Embryonic facial prominence (tissue), 1 donor: ENCODE data around the gene ATXN1.
"Not testable (repeated sequence)": the region's sequence is repeated elsewhere in the genome, so short reads cannot be mapped to it uniquely, and the experiment has no call there.

Experiments
- DNase-seq: peaks from one replicate; pipeline ENCODE4 v3.0.0-alpha.2; 2016; ENCODE audit errors: extremely low spot score

The ATXN1 gene

DNA sequence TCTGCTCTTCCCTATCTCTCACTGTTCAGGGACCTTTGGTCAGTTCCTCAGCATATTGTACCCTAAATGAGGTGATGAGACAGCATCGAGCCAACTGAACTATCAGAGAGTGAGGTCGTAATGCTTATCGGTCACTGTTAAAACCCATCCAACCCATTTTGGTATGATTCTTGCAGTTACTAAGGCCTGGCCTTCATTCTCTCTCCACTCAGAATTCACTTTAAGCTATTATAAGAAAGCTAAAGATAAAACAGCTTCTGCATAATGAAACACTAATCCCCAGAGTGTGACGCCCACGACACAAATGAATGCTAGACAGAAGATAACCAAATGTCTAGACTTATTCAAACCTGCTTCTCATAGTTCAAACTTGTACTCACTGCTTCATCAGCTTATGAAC lies 347.1 kb downstream of the ATXN1 start:
- DNase-seq, result no peak

DNA sequence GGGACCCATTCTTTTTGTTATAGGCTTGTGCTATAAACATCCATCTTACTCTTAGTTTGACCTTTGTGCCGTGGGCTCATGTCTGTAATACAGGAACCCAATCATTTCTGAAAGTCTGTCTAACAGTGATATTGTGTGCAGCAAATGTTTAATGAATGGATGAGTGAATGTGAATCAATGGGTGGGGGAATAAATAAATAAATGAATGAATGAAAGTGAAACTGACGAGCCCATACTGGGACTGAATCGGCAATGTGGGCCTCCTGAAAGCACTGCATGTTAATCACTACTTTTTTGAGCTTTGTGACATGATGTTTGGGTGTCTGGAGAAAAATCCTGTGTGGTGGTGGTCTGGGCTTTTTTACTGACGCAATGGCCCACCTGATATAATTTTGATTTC lies 347.9 kb downstream of the ATXN1 start:
- no peak for DNase-seq

DNA sequence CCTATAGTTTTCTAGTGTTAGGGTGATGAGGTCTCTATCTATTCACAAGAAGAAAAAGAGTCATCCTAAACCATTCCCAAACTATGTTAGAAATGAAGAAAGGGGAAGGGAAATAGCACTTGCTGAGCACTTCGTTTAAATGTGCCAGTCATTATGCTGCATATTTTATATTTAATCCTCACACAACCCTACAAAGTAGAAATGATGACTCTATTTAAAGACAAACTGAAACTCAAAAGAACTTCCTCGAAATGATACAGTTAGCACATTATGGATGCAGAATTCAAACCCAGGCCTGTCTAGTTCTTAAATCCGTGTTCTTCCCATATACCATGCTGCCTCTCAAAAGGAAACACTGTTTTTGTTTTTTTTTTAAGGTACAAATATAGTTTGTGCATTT lies 348.3 kb downstream of the ATXN1 start:
- DNase-seq, result no peak

DNA sequence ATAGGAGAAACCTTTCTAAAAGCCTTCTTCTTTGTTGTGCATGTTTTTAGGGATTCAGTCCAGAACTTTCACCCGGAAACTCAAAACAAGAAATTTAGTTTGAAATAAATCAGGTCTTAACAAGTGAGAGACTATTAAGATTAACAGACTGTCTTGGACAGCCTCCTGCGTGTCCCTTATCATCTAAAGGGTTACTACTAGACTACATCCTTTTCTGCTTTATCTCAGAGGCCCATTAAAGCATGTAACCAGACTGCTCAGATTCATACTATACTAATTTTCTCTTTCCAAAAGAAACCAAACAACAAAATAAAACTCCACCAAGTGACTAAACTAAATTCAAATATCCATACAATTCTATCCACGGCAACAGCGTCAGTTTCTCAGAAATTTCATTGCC lies 349.1 kb downstream of the ATXN1 start:
- DNase-seq, result no peak

DNA sequence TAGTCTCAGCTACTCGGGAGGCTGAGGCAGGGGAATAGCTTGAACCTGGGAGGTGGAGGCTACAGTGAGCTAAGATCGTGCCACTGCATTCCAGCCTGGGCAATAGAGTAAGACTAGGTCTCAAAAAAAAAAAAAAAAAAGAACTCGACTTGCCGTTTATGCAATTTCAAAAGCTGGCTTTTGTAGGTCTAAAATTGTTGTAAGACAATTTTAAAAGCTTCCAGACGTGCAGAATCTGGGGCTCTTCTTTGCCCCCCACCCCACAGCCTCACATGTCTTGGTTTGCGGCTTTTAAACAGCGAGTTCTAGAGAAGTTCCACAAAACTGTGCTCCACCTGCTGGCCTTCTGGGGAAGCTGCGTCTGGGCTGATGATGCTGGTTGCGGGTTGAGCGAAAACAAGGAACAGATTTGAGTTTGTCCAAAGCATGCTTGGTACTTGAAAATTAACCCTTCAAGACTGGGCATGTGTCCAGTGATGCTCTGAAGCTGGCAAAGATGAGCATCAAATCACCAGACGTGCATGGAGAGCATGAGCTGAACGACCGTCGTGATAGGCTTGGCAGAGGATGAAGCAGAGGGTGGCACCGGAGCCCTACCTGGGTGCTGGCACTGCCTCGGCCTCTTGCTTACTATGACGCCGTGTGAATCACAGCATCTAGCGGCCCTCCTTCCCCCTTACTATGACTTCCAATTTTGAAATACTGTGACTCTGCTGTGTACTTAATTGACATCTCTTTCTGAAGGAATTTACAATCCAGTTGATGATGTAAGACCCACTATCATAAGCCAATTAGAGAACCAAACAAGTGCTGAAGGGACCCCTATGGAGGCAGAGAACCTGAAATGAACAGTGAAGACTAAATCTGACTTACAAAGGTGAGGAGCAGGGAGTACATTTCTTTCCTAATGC lies 351.5 kb downstream of the ATXN1 start:
- no peak for DNase-seq

DNA sequence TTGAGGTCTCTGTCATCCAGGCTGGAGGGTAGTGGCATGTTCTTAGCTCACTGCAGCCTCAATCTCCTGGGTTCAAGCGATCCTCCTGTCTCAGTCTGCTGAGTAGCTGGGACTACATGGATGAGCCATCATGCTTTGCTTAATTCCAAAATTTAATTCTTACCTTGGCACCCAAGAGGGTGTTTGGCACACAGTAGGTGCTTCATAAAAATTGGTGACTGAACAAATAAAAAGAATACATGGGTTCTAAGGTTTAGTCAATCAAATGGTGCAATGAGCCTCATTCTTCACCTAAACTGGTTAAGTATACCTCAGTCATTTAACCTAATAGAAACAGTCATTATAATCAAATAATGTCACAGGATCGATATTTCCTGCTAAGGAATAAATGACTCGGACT lies 352.5 kb downstream of the ATXN1 start:
- no peak for DNase-seq

DNA sequence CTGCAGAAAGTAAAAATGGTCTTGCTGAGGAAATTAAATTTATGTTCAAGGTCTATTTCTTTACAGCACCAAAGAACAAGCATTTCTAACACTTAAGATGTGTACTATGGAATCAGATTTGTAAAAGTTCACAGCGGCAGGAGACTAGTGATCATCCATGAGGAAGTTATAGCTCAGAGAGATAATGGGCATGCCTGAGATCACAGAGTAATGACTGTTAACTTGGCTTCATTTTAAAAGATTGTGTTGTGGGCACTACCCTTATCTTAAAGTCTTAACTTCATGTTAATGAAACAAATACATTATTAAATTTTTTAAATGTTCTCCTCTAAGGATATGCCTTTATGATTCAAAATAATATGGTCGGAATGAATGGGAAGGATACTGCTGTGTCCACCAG lies 354.3 kb downstream of the ATXN1 start:
- no peak for DNase-seq

DNA sequence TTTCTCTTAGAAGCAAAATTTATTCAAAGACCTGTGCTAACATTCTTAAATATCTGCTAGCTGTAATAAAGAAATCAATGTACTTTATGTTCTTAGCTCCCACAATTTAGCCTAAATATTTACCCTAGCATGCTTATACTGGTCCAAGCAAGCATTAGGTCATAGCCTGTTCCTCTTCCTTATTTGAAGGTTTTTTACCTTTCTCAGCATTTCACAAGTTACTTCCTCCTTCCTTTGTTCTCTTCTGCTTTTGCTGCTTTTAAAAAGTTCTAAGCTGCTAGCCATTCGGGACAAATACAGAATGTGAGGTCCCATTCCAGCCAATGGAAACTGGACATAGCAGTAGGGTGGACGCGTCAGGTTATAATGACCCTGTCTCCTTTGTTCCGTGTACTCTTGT lies 354.7 kb downstream of the ATXN1 start:
- DNase-seq, result not testable (repeated sequence)

DNA sequence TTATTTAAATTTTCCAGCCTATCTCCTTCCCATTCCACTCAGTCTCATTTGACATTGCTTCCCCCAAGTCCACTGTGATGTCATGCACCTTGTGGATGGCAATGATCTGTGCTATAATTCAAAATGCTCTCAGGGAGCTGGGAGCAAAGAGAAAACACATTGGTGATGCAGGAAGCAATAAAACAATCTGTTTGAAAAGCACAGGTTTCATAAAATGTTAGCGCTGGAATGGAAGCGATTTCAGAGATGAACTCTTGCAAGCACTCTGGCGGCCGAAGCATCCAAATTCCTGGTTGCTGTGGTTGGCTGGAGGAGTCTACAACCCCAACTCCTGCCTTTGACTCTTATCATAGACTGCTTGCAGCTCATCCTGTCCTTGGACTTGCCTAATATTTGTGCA lies 355.9 kb downstream of the ATXN1 start:
- no peak for DNase-seq

DNA sequence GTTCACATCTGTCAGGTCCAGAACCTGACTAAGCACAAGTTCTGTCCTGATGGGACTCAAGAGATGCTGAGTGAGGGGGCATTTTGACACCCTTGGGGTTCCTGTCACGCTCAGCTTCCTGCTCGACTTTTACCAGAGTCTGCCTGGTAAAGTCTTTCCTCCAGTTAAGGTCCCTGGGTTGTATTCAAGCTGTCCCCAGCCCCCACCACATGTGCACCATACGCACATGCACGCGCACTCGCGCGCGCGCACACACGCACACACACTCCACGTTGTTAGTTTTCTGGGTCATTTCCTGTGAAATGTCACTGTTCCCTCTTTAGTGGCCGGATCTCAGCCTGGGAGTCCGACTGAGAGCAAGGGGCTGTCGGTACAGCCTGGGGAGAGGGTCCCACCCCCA lies 356.8 kb downstream of the ATXN1 start:
- no peak for DNase-seq

DNA sequence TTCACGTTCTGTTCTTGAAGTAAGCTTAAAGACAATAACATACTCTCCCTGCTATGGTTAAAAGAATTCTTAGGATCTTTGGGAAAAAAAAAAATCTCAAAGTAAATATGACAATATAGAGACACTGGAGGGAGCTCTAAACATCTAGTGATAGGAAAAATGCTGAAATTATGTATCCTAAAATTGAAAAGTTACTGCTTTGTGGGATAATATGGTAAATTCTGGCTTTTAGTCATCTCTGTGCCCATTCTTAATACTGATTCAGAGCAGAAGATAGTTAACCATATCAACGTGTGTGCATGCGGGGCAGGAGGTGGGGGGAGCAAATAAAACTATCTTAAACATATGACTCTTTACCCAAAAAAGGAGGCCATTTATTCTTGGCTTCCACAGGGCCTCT lies 357.4 kb downstream of the ATXN1 start:
- DNase-seq, result no peak

DNA sequence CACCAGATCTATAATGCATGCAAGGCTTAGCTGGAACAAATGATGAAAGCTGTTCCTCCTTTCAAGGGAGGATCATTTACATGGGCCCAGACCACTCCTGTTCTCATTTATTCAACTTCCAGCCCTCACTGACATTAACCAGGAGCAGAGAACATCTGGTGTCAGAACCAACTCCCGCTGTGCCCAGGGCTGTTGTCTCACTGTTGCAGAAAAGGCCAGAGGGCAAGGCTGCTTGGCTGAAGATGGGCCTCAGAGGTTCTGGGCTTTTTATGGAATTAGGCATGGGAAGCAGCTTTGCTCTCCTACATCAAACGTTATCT lies 358.7 kb downstream of the ATXN1 start:
- no peak for DNase-seq

DNA sequence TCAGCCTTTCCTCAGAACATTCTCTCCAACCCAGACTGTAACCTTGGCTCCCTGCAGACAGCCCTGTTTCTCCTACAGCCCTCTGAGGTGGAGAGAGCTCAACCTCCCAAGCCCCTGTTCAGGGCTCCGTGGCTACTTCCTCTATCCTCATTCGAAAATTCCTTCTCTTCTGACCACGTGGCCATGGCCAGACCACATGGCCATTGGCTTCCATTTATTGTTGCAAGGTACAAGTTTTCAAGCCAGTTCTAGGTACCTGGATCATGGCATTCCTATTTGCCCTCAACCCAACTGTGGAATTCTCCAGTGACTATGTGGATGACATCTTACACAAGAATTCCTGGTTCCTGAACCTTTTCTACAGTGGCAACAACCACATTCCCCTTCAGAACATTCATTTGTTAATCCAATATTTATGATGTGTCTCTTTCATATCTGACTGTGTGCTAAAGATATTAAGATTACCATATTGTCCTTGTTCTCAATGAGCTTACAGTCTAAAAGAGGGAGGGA lies 361.0 kb downstream of the ATXN1 start:
- no peak for DNase-seq

DNA sequence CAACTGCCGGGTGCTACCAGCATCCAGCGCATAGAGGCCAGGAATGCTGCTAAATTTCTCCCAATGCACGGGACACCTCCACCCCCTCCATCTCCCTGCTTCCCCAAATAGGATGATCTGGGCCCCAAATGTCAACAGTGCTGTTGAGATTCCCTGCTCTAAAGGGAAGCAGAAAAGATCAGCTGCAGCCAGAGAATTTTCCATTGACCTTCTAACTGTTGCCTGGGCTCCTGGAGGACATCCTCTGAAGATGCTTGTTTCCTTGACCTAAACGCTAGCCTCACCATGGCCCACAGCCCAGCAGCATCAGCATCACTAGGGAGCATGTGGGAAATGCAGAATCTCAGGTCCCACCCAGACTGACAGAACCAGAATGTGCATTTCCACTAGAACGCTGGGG lies 361.6 kb downstream of the ATXN1 start:
- no peak for DNase-seq

DNA sequence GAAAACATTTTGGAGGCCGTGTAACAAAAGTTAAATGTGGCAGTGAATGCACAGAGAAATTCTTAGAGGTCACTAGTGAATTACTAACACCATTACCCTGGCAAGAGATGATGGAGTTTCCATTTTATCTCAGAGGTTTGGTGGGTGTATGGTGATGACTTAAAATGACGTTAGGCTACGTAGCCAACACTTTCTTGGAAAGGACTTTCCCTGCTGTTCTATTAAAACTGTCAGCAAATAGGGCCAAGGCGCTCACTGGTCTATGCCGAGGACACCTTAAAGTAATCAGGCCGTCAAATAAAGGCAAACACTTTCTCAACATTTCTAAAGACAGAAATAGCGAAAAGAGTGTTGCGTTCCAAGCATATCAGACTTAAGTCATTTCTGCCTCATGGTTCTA lies 362.1 kb downstream of the ATXN1 start:
- DNase-seq, result no peak

DNA sequence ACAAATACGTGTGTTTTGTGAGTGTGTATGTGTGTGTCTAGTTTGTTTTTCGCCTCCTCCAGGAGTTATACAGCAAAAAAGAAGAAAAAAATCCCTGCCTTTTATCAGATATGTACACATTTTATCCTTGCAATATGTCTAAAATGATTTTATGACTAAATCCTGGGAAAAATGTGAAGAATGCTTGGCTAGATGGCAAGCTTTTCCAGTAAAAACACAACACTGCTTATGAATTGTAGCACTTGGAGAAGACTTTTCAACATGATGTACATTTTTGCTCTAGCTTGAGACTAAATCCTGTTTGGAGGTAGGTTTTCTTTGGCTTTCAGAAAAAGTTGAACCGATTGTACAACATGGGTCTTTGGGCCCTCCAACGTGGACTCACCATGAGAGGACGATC lies 362.7 kb downstream of the ATXN1 start:
- DNase-seq, result no peak

DNA sequence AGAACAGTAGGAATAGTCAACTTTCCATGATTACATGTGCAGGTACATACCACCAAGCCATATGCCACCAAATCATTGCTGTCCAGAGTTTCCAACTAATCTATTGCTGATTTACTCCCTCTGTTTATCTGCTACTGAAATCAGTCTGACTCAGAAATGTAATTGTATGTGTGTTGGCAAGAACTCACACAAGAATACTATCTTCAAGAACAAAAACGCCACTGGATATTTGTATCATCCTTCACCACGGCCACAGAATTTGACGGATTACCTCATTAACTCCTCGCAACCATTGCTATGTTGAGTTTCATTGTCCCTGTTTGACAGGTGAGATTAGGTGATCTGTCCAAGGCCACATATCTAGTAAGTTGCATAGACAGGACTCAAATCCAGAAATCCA lies 363.6 kb downstream of the ATXN1 start:
- no peak for DNase-seq

DNA sequence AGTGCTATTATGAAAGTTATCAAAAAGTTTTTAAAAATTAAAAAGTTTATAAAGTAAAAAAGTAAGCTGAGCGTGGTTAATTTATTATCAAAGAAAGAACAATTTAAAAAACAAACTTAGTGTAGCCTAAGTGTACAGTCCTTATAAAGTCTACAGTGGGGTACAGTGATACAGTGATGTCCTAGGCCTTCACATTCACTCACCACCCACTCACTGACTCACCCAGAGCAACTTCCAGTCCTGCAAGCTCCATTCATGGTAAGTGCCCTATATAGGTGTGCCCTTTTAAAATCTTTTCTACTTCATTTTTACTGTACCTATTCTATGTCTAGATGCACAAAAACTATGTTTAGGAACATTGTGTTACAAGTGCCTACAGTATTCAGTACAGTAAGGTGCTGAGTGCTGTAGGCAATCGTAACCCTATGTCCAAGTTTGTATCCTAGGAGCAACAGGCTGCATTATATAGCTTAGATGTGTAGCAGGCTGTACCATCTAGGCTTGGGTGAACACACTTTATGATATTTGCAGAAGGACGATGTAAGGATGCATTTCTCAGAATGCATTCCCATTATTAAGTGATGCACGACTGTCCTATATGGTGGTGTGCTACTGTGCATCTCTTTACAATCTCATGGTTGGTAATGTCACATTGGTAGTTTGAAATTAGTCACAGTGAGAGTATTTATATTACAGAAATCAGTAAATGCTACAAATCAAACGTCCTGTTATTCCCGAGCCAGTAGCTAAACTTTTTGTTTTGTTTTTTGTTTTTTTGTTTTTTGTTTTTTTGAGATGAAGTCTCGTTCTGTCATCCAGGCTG lies 364.6 kb downstream of the ATXN1 start:
- DNase-seq, result no peak

DNA sequence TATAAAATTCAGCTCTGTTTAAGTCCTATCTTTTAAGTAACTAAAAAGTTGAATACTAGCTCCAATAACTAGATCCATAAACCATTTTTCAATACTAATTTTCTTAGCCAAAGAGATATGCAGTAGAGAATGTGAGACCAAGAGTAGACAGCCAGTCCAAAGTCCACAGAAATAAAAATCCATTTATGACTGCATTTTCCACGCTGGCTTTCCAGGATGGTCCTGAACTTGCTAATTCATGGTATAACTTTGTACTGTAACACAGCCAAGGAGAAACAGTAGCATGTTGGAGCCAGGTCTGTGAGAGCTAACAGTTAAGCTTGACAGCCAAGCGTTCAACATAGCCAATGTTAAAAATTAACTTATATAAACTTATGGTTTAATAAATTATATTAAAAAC lies 366.6 kb downstream of the ATXN1 start:
- no peak for DNase-seq

DNA sequence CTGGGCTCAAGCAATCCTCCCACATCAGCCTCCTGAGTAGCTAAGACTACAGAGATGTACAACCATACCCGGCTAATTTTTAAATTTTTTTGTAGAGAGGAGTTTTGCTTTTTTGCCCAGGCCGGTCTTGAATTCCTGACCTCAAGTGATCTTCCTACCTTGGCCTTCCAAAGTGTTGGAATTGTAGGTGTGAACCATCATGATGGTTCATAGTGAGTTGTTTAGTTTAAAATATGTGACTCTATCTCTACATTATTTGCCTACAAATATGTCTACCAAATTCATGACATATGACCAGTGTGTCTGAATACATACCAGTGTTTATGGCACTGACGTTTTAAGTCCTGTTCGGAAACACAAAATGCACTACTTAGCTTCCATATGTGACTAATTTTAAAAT lies 367.9 kb downstream of the ATXN1 start:
- no peak for DNase-seq

DNA sequence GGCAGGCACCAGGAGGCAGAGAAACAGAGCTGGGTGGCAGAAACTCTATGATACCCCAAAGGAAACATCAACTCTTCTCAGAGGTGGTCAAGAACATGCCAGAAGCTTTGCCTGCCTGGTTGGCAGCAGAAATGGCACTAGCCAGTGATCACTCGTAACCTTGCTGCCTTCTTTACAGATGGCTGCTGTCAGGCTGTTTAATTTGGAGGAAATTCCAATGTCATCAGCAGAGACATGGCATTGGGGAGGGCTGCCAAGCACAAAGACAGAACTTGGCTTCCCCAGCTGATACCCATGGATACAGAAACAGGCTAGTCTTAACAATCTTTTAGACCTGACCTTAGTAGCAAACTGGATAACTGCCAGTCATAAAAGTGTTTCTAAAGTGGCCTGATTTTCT lies 369.2 kb downstream of the ATXN1 start:
- no peak for DNase-seq

DNA sequence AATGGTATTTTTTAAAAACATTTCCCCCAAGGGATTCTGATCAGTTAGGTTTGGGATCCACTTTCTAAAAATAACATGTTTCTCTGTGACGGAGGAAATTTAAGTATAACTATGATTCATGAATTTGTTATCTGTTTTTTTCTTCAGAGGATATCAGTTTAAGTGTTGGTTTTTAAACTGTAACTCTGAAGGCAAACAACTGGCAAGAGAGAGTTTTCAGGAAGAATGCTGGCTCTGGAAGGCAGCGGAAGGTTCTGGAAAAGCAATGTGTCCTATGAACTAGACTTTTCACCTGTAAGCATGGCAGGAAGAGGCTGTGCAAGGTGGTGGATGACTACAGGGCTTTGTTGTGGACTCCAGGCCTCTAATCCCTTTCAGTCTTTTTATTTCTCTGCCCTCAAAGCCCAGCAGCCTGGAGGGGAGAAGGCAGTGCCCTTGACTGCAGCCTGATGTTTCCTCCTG lies 369.8 kb downstream of the ATXN1 start:
- no peak for DNase-seq

DNA sequence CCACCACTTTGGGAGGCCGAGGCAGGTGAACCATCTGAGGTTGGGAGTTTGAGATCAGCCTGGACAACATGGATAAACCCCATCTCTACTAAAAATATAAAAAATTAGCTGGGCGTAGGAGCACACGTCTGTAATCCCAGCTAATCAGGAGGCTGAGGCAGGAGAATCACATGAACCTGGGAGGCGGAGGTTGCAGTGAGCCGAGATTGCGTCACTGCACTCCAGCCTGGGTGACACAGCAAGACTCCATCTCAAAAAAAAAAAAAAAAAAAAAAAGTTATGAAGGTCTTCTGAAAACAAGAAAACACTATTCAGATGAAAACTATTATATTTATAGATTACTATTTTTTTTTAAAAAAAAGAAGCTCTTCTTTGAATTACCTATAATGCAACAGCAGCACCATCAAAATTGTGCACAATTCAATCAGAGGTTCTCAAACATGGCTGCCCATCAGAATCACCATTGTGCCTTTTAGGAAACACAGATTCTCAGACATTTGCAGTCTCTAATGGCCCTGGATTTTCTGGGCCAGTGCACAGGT lies 370.3 kb downstream of the ATXN1 start:
- DNase-seq, result not testable (repeated sequence)
